HUES64 (cell line): ENCODE data around the gene CPN2.
A peak's percentile ranks its signal among the peaks of the same experiment; 100 is the strongest.

Source experiments
- H3K27ac ChIP-seq: 2 replicates; pipeline ENCODE4 v1.7.0; 2013; ENCODE audit warnings: low read depth, low read length, inconsistent platforms
- H3K27me3 ChIP-seq: 2 replicates; pipeline ENCODE4 v1.6.1; 2013; ENCODE audit warnings: mild to moderate bottlenecking, low read length; ENCODE audit not compliant: insufficient read depth
- H3K36me3 ChIP-seq: 2 replicates; pipeline ENCODE4 v1.6.1; 2013; ENCODE audit warnings: mild to moderate bottlenecking, low read length; ENCODE audit not compliant: insufficient read depth
- H3K4me1 ChIP-seq: 2 replicates; pipeline ENCODE4 v1.6.1; 2013; ENCODE audit warnings: mild to moderate bottlenecking, low read length, moderate library complexity; ENCODE audit not compliant: insufficient read depth
- H3K4me3 ChIP-seq: 2 replicates; pipeline ENCODE4 v1.5.1; 2013; ENCODE audit warnings: mild to moderate bottlenecking, low read length, moderate library complexity
- H3K9ac ChIP-seq: 2 replicates; pipeline ENCODE4 v1.6.1; 2013; ENCODE audit warnings: mild to moderate bottlenecking, low read depth, low read length
- H3K9me3 ChIP-seq: 2 replicates; pipeline ENCODE4 v1.6.1; 2013; ENCODE audit warnings: low read depth, low read length; ENCODE audit not compliant: insufficient read depth
- WGBS: fragments of 150-250, 120-280 bp; methylation state at CpG from one replicate; pipeline ENCODE4 v1.1.7; 2013; ENCODE audit warnings: missing lambda C conversion rate; 5-methylcytosine and 5-hydroxymethylcytosine counted together

CPN2 gene

GRCh38 chr3:194337965-194338753, 13.0 kb downstream of the CPN2 start:
- Histone ChIP-seq H3K9me3 (no peaks in the 10 kb centered on the region), H3K4me3 (no peak overlapping the region), H3K27me3 (peaks cover 34% of the 10 kb centered on the region), H3K27ac (no peak overlapping the region), H3K36me3 (no peaks in the 10 kb centered on the region), H3K4me1 (peaks cover 14% of the 10 kb centered on the region), H3K9ac (no peak overlapping the region)
- 88% methylated on average over 13 of the region's 13 CpGs for WGBS

GRCh38 chr3:194336601-194337355, 14.3 kb downstream of the CPN2 start:
- Histone ChIP-seq H3K27ac (no peak overlapping the region), H3K4me1 (peaks cover 14% of the 10 kb centered on the region), H3K9me3 (no peaks in the 10 kb centered on the region), H3K9ac (no peak overlapping the region), H3K27me3 (peaks cover 34% of the 10 kb centered on the region), H3K4me3 (no peak overlapping the region), H3K36me3 (no peaks in the 10 kb centered on the region)
- 76% methylated on average over 17 of the region's 17 CpGs for WGBS

GRCh38 chr3:194333981-194334320, 17.2 kb downstream of the CPN2 start:
- Histone ChIP-seq H3K9ac (no peak overlapping the region; the same call in 1 of the 2 replicates), H3K27ac (no peak overlapping the region), H3K4me3 (peak overlapping the region; percentile 61; the same call in 1 of the 2 replicates)

GRCh38 chr3:194333212-194333980, 17.7 kb downstream of the CPN2 start:
- H3K27ac ChIP-seq = no peak overlapping the region
- H3K9ac ChIP-seq = peak overlapping the region; percentile 55
- H3K36me3 ChIP-seq = no peaks in the 10 kb centered on the region
- peak overlapping the region; percentile 61 for H3K4me3 ChIP-seq
- H3K4me1 ChIP-seq = no peaks in the 10 kb centered on the region
- WGBS = 5% methylated on average over 69 of the region's 69 CpGs
- peaks cover 31% of the 10 kb centered on the region for H3K27me3 ChIP-seq
- H3K9me3 ChIP-seq = no peaks in the 10 kb centered on the region

More at GRCh38 chr3:194333981-194334320, 17.2 kb downstream of the CPN2 start:
- H3K36me3 ChIP-seq = no peaks in the 10 kb centered on the region
- peaks cover 31% of the 10 kb centered on the region for H3K27me3 ChIP-seq
- H3K4me1 ChIP-seq = no peaks in the 10 kb centered on the region
- H3K9me3 ChIP-seq = no peaks in the 10 kb centered on the region
- WGBS = 35% methylated on average over 14 of the region's 15 CpGs

- Histone ChIP-seq H3K4me3 (no peak overlapping the region), H3K36me3 (no peaks in the 10 kb centered on the region), H3K27me3 (peaks cover 31% of the 10 kb centered on the region), H3K9ac (no peak overlapping the region), H3K9me3 (no peaks in the 10 kb centered on the region), H3K27ac (no peak overlapping the region), H3K4me1 (no peaks in the 10 kb centered on the region)
- 83% methylated on average over 6 of the region's 7 CpGs for WGBS
Measured at GRCh38 chr3:194332858-194333211, 18.3 kb downstream of the CPN2 start.

GRCh38 chr3:194330579-194330978, 20.5 kb downstream of the CPN2 start:
- Histone ChIP-seq H3K9ac (no peak overlapping the region), H3K27me3 (peaks cover 31% of the 10 kb centered on the region), H3K4me3 (no peak overlapping the region), H3K4me1 (no peaks in the 10 kb centered on the region), H3K27ac (no peak overlapping the region), H3K36me3 (no peaks in the 10 kb centered on the region), H3K9me3 (no peaks in the 10 kb centered on the region)
- 70% methylated on average over 4 of the region's 4 CpGs for whole genome bisulfite sequencing

GRCh38 chr3:194330160-194330559, 21.0 kb downstream of the CPN2 start:
- WGBS = 85% methylated on average over 10 of the region's 10 CpGs
- no peak overlapping the region for H3K9ac ChIP-seq
- H3K27ac ChIP-seq = no peak overlapping the region
- no peaks in the 10 kb centered on the region for H3K4me1 ChIP-seq
- no peak overlapping the region for H3K4me3 ChIP-seq
- H3K9me3 ChIP-seq = no peaks in the 10 kb centered on the region
- H3K36me3 ChIP-seq = no peaks in the 10 kb centered on the region
- peaks cover 31% of the 10 kb centered on the region for H3K27me3 ChIP-seq

GRCh38 chr3:194329583-194329965, 21.6 kb downstream of the CPN2 start:
- Histone ChIP-seq H3K27me3 (peaks cover 31% of the 10 kb centered on the region), H3K4me3 (no peak overlapping the region), H3K36me3 (no peaks in the 10 kb centered on the region), H3K4me1 (no peaks in the 10 kb centered on the region), H3K9ac (no peak overlapping the region), H3K9me3 (no peaks in the 10 kb centered on the region), H3K27ac (no peak overlapping the region)
- WGBS = 92% methylated on average over 7 of the region's 7 CpGs

GRCh38 chr3:194328942-194329582, 22.1 kb downstream of the CPN2 start:
- Histone ChIP-seq H3K27ac (no peak overlapping the region), H3K9ac (no peak overlapping the region), H3K27me3 (peaks cover 28% of the 10 kb centered on the region), H3K4me3 (no peak overlapping the region), H3K9me3 (no peaks in the 10 kb centered on the region), H3K36me3 (no peaks in the 10 kb centered on the region), H3K4me1 (no peaks in the 10 kb centered on the region)
- WGBS = 93% methylated on average over 14 of the region's 14 CpGs

- H3K9me3 ChIP-seq = no peaks in the 10 kb centered on the region
- H3K4me1 ChIP-seq = no peaks in the 10 kb centered on the region
- H3K27me3 ChIP-seq = peaks cover 19% of the 10 kb centered on the region
- no peak overlapping the region for H3K9ac ChIP-seq
- H3K36me3 ChIP-seq = no peaks in the 10 kb centered on the region
- H3K27ac ChIP-seq = no peak overlapping the region
- 90% methylated on average over 27 of the region's 27 CpGs for WGBS
- no peak overlapping the region for H3K4me3 ChIP-seq
Measured at GRCh38 chr3:194328053-194328657, 23.0 kb downstream of the CPN2 start.
